HCT116 (cell line): ENCODE results near the gene BMP4. TPM values are rescaled to one million over a fixed set of nuclear protein-coding genes. Genes with fewer than 3 reads are reported as not detected.

Experiments
- ATAC-seq: fragments of 200-7000 bp; cut with Tn5 transposase; 2 replicates; pipeline ENCODE4 v1.9.1; 2020; ENCODE audit warnings: mild to moderate bottlenecking, moderate library complexity
- BruUV-seq: library from RNA; stranded (reverse); fragments of 400-500 nt; replicated peaks from 2 replicates; lab custom pipeline; 2021; lab: Mats Ljungman, UMichigan
- CTCF ChIA-PET: fragments of 300-600 bp; sonication (Branson Sonifier 250); formaldehyde crosslinking; loops from one replicate; lab custom pipeline; 2021; ENCODE audit warnings: antibody characterized with exemption; lab: Charles Lee
- POLR2A ChIA-PET: fragments of 300-600, 350-600 bp; sonication (Branson Sonifier 250); formaldehyde crosslinking; loops from one replicate; lab custom pipeline; 2021; ENCODE audit warnings: antibody characterized with exemption; lab: Charles Lee
- RAD21 ChIA-PET, 2 experiments: fragments of 300-600 bp; sonication (Branson Sonifier 250); formaldehyde crosslinking; loops; one replicate each; lab custom pipeline; 2023; ENCODE audit warnings: low total read pairs in 2 of 2; ENCODE audit not compliant: uncharacterized antibody in 2 of 2, unreplicated experiment in 2 of 2, low non-redundant PET in 1 of 2; lab: Charles Lee
- DNase-seq: peaks from one replicate; pipeline ENCODE4 v3.0.0-alpha.2; 2010; ENCODE audit warnings: low read depth, low spot score
- H2AFZ ChIP-seq: fragments of 200-600 bp; shearing (Covaris generic), sonication (generic); 2 replicates; pipeline ENCODE4 v1.6.1; 2017; ENCODE audit warnings: low read depth, mixed run types, mixed read lengths, antibody characterized with exemption, low read length; ENCODE audit not compliant: poor library complexity, severe bottlenecking
- H3K27ac ChIP-seq: 2 replicates; pipeline ENCODE4 v1.5.1; 2012; ENCODE audit warnings: low read depth, low read length
- H3K27me3 ChIP-seq: fragments of 200-600 bp; sonication (generic); 2 replicates; pipeline ENCODE4 v1.6.1; 2016; ENCODE audit warnings: mixed run types, low read length, mixed read lengths; ENCODE audit not compliant: insufficient read depth
- H3K36me3 ChIP-seq, 2 experiments: fragments of 200-500 bp in 1 of 2; fragments of 200-600 bp in 1 of 2; sonication (Bioruptor generic) in 1 of 2; sonication (generic) in 1 of 2; 2 replicates each; pipeline versions ENCODE4 v1.5.1 to v1.6.1; 2014 to 2016; ENCODE audit warnings: low read length in 2 of 2, inconsistent platforms in 1 of 2, mixed read lengths in 1 of 2, mixed run types in 1 of 2; ENCODE audit not compliant: insufficient read depth in 2 of 2, control insufficient read depth in 1 of 2
- H3K4me1 ChIP-seq, 2 experiments: fragments of 200-600 bp in 1 of 2; sonication (generic) in 1 of 2; 2 replicates each; pipeline versions ENCODE4 v1.5.1 to v1.6.1; 2012 to 2017; ENCODE audit warnings: low read length in 2 of 2, inconsistent platforms in 1 of 2, mild to moderate bottlenecking in 1 of 2, mixed read lengths in 1 of 2, mixed run types in 1 of 2, moderate library complexity in 1 of 2; ENCODE audit not compliant: insufficient read depth in 2 of 2, control insufficient read depth in 1 of 2
- H3K4me2 ChIP-seq: fragments of 200-600 bp; sonication (generic); 2 replicates; pipeline ENCODE4 v1.6.1; 2017; ENCODE audit warnings: mixed run types, low read length, mixed read lengths
- H3K4me3 ChIP-seq, 2 experiments: fragments of 200-600 bp in 1 of 2; sonication (generic) in 1 of 2; replicated peaks in 1 of 2; 2 replicates each; pipeline ENCODE4 v1.5.1; 2011 to 2016; ENCODE audit warnings: low read length in 2 of 2, control low read depth in 1 of 2, low read depth in 1 of 2, mild to moderate bottlenecking in 1 of 2, mixed read lengths in 1 of 2, mixed run types in 1 of 2
- H3K79me2 ChIP-seq: fragments of 200-600 bp; sonication (generic); 2 replicates; pipeline ENCODE4 v1.6.1; 2017; ENCODE audit warnings: mild to moderate bottlenecking, mixed run types, low read length, moderate library complexity, mixed read lengths; ENCODE audit not compliant: insufficient read depth
- H3K9ac ChIP-seq: fragments of 200-600 bp; sonication (generic); 2 replicates; pipeline ENCODE4 v1.6.1; 2016; ENCODE audit warnings: low read length, mixed read lengths
- H3K9me2 ChIP-seq: fragments of 200-600 bp; sonication (generic), shearing (Covaris generic); 2 replicates; pipeline ENCODE4 v1.6.1; 2017; ENCODE audit warnings: mixed run types, mild to moderate bottlenecking, moderate library complexity; ENCODE audit not compliant: insufficient read depth
- H3K9me3 ChIP-seq, 2 experiments: fragments of 200-500 bp in 1 of 2; fragments of 200-600 bp in 1 of 2; sonication (Bioruptor generic) in 1 of 2; sonication (generic) in 1 of 2; 2 replicates each; pipeline ENCODE4 v1.6.1; 2014 to 2017; ENCODE audit warnings: low read length in 2 of 2, mixed read lengths in 2 of 2, inconsistent platforms in 1 of 2, low read depth in 1 of 2, mild to moderate bottlenecking in 1 of 2, mixed run types in 1 of 2, moderate library complexity in 1 of 2; ENCODE audit not compliant: control insufficient read depth in 1 of 2, insufficient read depth in 1 of 2
- H4K20me1 ChIP-seq: fragments of 200-600 bp; sonication (generic), shearing (Covaris generic); 2 replicates; pipeline ENCODE4 v1.6.1; 2017; ENCODE audit warnings: mixed run types, mild to moderate bottlenecking, moderate library complexity; ENCODE audit not compliant: insufficient read depth
- EGR1 ChIP-seq: IDR thresholded peaks from 2 replicates; pipeline ENCODE4 v1.6.1; 2012; ENCODE audit warnings: low read depth
- FOSL1 ChIP-seq: IDR thresholded peaks from 2 replicates; pipeline ENCODE4 v1.6.1; 2012; ENCODE audit warnings: low read depth
- JUND ChIP-seq: IDR thresholded peaks from 2 replicates; pipeline ENCODE4 v1.6.1; 2012
- TCF7L2 ChIP-seq: IDR thresholded peaks from 2 replicates; pipeline ENCODE4 v1.7.0; 2011; ENCODE audit warnings: borderline replicate concordance, inconsistent platforms; ENCODE audit not compliant: insufficient read depth, insufficient read length; ENCODE audit errors: extremely low read depth
- ZNF274 ChIP-seq: fragments of 200-500 bp; sonication (Bioruptor generic); IDR thresholded peaks from 2 replicates; pipeline ENCODE4 v1.6.1; 2014; ENCODE audit warnings: mild to moderate bottlenecking, low read depth, low read length, inconsistent platforms
- intact Hi-C: fragments of 100-400 bp; cut with micrococcal nuclease; formaldehyde crosslinking; loops from 2 replicates; pipeline ENCODE4 v1.10.0; 2022
- total RNA-seq: library from RNA; stranded (reverse); gene quantifications from one replicate; pipeline ENCODE4 v1.2.1, GENCODE V29; 2021; ENCODE audit not compliant: unreplicated experiment
- TF ChIP-seq, protein P1 (sequence below): IDR thresholded peaks from 2 replicates; pipeline ENCODE4 v1.6.1; 2012; ENCODE audit warnings: low read depth

The BMP4 gene
- total RNA-seq, 1 experiment from 2014 or later, result 145 TPM

DNA sequence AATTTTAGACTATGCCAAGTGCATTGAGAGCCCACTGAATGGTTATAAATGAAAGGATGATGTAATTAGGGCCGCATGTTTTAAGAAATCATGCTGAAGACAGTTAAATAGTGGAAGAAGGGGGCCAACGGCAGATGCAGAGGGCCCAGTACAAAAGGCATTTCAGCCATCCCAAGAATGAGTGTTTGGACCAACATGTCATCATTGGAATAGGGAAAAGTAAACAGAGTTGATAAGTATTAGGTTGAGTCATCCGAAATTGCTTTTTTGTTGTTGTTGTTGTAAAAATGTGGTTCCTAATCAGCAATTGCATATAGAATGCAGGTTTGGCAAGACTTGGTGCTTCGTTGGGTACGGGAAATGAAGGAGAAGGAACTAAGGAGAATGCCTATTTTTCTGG lies 29.5 kb downstream of the BMP4 start:
- DNase-seq (no peak), ATAC-seq (no peak)
- Histone ChIP-seq H3K9ac (no peak overlapping the region), H3K4me1 (peaks cover 11 to 21% of the 10 kb centered on the region in 2 experiments; a peak in 3 of 4 replicates), H3K27me3 (no peaks in the 10 kb centered on the region), H3K9me3 (no peaks in the 10 kb centered on the region), H3K4me2 (peak overlapping the region; percentile 23; the same call in 1 of the 2 replicates), H3K36me3 (no peaks in the 10 kb centered on the region), H4K20me1 (no peaks in the 10 kb centered on the region), H2AFZ (peak overlapping the region; percentile 1), H3K4me3 (no peak overlapping the region), H3K27ac (no peak overlapping the region), H3K79me2 (no peaks in the 10 kb centered on the region), H3K9me2 (no peaks in the 10 kb centered on the region)
- intact Hi-C loops, result no loop called here
- POLR2A ChIA-PET, result no interaction called here
- CTCF ChIA-PET, result no interaction called here
- BruUV-seq, result no TSS peak
- TF ChIP-seq, protein P1, sequence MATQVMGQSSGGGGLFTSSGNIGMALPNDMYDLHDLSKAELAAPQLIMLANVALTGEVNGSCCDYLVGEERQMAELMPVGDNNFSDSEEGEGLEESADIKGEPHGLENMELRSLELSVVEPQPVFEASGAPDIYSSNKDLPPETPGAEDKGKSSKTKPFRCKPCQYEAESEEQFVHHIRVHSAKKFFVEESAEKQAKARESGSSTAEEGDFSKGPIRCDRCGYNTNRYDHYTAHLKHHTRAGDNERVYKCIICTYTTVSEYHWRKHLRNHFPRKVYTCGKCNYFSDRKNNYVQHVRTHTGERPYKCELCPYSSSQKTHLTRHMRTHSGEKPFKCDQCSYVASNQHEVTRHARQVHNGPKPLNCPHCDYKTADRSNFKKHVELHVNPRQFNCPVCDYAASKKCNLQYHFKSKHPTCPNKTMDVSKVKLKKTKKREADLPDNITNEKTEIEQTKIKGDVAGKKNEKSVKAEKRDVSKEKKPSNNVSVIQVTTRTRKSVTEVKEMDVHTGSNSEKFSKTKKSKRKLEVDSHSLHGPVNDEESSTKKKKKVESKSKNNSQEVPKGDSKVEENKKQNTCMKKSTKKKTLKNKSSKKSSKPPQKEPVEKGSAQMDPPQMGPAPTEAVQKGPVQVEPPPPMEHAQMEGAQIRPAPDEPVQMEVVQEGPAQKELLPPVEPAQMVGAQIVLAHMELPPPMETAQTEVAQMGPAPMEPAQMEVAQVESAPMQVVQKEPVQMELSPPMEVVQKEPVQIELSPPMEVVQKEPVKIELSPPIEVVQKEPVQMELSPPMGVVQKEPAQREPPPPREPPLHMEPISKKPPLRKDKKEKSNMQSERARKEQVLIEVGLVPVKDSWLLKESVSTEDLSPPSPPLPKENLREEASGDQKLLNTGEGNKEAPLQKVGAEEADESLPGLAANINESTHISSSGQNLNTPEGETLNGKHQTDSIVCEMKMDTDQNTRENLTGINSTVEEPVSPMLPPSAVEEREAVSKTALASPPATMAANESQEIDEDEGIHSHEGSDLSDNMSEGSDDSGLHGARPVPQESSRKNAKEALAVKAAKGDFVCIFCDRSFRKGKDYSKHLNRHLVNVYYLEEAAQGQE, result no peak
- TF ChIP-seq ZNF274, result no peak
- TF ChIP-seq TCF7L2, result peak; percentile 7
- no peak for TF ChIP-seq EGR1
- no peak for TF ChIP-seq JUND
- no peak for TF ChIP-seq FOSL1
- RAD21 ChIA-PET, result no interaction called here
